HG03135 (cell line): ENCODE measurements around the gene CFAP299.
"Not testable (repeated sequence)": the region's sequence is repeated elsewhere in the genome, so short reads cannot be mapped to it uniquely, and the experiment has no call there.

ENCODE experiments used
- ATAC-seq: cut with Tn5 transposase; IDR thresholded peaks from one replicate; pipeline ENCODE4 v1.9.1; 2021; ENCODE audit warnings: mild to moderate bottlenecking, moderate library complexity; ENCODE audit not compliant: unreplicated experiment

Gene CFAP299

DNA sequence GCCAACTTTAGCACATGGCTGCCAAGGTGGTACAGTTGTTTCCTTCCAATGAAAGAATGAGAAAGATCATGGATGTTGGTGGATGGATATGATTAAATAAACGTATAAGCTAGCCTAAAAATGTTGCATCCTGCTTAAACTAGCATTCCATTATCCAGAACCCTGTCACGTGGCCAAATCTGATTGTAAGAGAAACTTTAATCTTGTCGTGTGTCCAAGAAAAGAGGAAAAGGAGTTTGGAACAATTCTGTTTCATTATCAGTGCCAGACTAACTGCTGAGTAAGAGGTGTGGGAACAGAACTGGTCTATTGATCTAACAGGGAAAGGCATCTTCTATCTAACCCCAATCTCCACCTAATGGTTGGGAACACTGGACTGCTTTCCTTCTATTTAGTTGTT lies 369.8 kb downstream of the CFAP299 start:
- no peak for ATAC-seq

DNA sequence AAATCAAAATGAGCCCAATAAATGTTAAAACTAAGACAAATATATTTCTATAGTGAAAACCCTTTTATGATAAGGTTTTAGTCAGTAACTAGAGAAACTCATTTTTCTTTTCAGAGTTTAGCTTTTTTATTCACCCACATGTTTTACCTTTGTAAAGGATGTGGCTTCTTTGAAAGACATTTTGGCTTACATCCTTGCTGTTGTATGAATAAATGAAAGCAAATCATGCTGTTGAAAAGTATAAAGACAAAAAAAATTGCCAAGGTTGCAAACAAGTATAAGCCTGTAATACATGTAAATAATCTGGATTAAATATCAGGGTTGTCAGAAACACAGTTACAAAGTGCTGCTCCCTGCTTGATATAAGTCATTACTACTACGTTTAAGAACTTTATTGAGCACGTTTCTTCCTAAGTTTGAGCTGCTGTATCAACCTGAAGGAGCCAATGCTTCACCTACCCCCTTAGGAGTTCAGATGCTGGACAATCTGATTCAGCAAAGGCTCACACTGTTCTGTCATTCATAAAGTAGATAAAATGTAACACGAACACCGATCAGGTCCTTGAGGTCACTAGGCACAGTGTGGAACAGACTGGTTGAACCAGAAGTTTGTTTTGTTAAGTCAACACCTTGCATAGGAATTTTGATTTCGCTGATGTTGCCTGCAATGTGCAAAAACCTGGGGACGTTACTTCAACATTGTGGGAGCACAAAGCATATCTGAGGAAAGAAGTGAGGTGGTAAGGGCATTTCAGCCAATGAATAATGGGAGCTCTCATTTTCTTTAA lies 373.7 kb downstream of the CFAP299 start:
- ATAC-seq, result no peak

DNA sequence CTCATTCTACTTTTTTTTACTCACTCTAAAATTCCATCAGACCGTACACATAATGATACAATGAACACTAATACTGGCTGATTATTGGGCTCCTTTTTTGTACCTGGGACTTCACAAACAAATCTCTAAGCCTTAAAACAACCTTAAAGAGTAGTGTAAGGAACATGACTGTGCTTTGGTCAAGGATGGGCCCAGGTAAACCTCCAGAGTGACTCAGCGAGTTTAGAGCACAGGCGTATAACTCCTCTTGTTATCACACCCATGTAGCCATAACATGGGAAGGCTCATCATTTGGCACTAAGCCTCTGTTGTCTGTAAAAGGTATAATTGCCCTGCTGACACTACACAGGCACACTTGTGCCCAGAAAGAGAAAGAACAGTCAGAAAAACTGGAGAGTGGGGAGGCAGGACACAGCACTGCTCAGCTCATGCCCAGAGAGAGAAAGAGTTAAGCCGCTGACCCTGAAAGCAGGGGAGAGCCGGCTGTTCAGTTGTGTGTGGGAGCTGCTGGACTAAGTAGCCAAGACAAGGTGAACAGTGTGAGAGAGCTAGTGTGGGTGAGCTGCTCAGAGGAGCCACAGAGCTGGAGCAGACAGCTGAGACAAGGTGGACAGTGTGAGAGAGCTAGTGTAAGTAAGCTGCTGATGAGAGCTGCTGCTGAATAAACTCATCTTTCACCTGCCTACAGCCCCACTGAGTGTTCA lies 375.4 kb downstream of the CFAP299 start:
- ATAC-seq, result no peak

DNA sequence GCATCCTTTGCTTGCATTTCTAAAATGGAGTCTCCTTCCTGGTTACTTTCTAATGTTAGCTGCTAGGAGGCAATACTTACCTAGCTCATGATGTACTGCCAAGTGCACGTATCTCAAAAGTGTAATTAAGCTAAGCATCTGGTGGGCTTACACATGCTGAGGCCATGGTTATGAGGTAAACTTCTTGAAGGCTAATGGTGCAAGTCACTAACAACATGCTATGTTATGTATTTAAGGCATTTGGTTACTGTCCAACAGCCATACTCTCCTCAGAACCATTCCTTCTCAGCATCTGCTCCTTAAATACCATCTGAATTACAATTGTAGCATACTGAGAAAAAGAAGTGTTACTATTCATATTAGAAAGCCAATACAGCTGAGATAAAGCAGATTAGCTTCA lies 376.4 kb downstream of the CFAP299 start:
- ATAC-seq, result no peak

DNA sequence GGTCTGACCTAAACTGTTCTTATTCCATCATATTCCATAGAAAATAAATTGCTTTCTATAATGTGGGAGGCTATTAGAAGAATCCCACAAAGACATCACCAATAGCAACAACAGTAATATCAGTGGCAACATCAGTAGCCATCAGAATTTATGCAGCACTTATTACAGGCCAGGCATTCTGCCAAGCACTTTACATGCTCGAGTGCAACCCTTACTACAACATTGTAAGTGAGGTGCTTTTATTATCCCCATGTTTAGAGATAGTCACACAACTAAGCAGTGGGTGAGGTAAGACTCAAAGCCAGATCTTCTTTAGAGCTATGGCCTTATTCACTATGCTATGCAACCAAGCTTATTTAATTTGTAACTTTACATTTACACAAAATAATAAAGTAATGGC lies 377.9 kb downstream of the CFAP299 start:
- ATAC-seq, result no peak

DNA sequence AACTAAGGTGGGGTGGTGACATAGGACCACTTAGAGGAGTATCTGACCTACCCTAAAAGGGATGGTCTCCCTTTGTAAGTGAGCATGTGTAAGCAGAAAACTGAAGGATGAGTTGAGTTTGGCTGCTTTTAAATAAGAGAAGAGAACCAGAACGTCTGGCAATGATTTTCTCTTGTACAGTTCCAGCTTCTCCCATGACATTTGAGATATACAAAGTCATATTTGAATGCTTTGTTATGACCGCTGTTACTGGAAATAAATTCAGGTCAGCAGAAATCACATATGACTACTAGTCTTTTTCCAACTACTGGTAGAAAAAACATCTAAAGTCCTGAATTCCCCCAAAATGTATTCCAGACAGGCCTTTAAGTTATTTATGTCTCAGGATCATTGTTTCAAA lies 381.7 kb downstream of the CFAP299 start:
- no peak for ATAC-seq

DNA sequence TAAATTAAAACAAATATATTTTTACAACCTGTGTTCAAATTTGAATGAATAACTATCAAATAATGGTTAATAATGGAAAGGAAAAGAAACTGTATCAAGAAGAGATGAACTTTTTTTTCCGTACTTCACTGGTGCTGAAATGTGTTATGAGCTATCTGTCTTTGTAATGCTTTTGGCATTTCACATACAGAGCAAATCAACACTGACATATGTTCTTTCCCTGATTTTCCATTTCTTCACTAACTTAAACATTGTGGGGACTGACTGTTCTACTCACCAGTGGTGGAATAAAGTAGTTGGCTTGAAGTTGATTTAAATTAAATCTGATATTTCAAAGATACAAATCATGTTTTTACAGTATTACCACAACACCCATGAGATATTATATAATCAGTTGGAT lies 390.9 kb downstream of the CFAP299 start:
- ATAC-seq, result no peak

DNA sequence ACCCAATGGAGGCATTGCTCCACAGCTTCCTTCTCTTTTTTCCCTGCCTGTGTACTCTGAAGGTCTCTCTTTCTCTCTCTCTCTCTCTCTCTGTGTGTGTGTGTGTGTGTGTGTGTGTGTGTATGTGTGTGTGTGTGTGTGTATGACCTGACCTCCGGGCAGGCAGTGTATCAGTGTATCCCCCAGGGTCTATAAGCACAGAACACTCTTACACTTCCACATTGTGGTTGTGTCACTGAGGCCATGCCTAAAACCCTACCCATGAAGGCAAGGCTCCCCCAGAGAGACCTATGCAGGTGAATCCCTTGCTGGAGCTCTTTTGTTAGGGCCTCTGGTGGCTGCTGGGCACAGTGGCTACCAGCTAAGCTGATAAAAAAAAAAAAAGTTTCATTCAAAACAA lies 394.6 kb downstream of the CFAP299 start:
- no peak for ATAC-seq

DNA sequence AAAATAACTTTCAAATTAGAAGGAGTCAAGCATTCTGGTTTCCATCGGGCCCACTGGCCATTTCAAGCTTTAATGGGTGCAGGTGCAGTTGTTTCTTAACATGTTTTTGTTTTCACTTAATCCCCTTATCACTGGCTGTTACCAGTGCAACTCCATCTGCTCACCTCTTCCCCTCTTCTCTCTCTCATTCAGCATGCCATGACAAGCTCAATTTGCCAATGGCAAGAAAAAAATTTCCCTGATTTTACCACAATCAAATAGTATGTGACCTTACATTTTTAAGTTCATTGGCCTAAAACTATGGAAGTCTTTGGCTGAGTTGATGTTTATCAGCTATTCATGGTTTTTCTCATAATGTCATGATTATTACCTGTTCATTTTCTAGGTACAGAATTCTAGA lies 395.9 kb downstream of the CFAP299 start:
- no peak for ATAC-seq

DNA sequence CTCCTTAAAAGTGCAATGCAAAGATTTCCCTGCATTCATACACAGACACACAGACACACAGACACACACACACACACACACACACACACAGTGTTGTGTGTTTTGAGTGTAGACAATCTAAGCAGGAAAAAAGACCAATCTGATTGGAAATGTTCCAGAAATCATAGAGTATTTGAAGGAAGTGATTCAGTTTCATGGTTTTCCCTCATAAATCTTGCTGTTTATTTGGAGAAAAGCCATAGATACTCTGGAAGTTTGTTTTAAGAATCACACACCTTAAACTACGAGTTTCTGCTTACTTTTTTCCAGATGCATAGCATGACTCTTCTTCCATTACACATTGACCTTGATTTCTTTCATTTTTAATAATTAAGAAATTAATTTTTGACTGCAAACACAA lies 396.5 kb downstream of the CFAP299 start:
- no peak for ATAC-seq

DNA sequence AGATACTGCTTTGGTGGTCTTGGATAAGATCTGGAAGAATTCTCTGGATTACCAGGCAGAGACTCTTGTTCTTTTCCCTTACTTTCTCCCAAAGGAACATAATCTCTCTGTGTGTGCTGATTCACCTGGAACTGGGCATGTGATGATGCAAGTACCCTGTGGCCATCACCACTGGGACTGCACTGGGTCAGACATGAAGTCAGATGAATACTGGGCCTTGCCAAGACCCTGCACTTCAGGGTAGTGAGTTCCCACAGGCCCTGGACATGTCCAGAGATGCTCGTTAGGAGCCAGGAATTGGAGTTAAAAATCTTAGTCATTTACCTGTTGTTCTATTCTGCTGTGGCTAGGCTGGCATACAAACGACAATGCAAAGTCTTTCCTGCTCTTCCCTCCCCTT lies 404.8 kb downstream of the CFAP299 start:
- no peak for ATAC-seq

DNA sequence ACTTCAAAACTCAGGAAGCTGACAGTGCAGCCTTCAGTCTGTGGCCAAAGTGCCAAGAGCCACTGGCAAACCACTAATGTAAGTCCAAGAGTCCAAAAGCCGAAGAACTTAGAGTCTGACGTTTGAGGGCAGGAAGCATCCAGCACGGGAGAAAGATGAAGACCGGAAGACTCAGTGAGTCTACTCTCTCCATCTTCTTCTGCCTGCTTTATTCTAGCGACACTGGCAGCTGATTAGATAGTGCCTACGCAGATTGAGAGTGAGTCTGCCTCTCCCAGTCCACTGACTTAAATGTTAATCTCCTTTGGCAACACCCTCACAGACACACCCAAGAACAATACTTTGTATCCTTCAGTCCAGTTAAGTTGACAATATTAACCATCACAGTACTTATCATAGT lies 414.0 kb downstream of the CFAP299 start:
- ATAC-seq, result not testable (repeated sequence)

DNA sequence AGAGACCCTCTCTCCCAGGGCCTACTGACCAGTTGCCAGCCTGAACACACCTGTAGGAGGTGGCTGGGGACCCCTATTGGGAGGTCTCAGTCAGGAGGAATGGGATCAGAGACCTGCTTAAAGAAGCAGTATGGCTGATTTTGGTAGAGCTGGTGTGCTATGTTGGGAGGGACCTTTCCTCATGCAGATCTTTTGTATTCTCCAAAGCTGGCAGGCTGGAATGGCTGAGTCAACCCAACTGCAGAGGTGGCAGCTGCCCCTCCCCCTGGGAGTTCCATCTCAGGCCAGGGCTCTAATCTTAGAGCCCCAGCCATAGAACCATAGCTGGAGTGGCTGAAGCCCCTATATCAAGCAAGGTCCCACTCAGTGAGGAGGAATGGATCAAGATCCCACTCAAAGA lies 415.7 kb downstream of the CFAP299 start:
- ATAC-seq, result no peak

DNA sequence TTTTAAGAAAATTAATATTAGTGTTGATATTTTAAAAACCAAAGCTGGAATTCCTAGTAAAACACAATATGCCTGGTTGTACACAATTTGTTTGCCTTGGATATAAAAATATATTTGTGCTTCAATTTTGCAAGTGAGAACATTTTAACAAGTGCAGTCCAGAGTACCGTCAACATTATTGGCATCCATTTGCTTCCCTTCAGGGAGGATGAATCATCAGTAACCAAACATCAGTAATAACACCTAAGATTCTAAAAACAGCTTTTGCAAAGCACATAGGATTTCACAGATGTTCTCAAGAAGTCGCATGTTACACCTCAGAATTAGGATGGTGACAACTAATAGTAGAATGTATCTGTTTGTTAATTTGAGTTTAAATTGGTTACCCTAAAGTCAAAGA lies 432.4 kb downstream of the CFAP299 start:
- ATAC-seq, result no peak

DNA sequence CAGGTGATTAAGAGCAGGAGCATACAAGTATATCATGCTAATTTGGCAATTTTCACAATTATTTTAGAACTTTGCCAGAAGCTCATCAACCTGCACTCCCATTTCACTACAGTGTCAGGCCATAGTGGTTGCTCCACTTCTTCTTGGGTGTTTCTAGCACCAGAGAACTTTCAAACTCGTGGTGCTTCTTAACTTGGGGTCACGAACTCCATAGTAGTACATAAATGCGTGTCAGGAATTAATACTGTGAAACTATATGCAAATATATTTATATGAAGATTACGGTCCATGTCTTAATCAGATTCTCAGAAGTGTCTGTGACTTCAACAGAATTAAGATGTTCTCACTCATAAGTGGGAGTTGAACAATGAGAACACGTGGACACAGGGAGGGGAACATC lies 440.6 kb downstream of the CFAP299 start:
- ATAC-seq, result no peak

DNA sequence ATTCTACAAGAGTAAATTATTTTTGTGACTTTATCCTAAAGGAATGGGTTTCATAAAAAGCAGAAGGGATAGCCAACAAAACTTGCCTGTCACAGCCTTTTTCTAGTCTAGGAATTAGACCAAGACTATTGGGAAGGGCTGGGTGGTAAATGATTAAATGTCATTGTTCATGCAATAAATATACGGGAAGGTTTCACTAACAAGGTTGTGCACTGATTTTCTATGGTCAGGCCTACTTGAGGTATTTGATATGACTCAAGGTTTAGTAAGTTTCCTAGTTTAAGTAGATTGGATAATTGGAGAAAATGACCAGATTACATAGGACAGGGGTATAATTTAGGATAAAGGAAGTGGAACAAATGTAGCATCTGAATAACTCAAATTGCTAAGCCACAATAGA lies 445.9 kb downstream of the CFAP299 start:
- ATAC-seq, result no peak

DNA sequence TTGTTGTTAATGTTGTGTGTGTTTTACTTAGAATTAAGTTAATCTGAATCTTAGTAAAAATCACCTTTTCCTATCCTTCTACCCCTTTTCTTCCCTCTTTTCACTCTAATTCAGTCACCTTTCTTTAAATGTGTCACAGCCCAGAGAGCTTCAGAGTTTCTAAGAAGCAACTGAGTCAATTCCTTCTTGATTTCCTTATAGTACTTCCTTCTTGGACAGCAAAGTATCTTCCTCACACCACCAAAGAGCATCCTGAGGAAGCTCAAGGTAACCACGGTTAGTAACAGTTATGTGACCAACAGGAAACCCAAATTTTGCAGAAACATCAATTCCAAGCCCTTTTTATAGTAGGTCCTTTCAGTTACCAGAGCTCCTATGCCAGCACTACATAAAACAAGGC lies 451.8 kb downstream of the CFAP299 start:
- no peak for ATAC-seq

DNA sequence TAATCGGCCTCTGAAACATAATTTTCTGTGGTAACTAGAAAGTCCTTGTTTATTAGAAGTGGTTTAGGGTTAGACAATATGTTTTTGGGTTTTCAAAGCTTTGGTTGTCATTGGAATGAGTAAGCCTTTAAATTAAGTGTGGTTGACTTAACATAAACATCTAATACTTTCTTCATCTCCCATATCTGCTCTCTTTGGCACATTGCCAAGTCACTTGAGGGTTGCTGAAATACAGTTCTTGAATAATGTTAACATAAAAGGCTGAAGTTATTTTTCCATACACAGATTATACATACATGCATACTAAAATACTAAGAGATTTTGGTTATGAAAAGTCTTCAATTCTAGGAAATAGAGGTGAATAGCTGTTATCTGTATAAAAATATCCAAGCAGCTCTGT lies 453.3 kb downstream of the CFAP299 start:
- no peak for ATAC-seq

DNA sequence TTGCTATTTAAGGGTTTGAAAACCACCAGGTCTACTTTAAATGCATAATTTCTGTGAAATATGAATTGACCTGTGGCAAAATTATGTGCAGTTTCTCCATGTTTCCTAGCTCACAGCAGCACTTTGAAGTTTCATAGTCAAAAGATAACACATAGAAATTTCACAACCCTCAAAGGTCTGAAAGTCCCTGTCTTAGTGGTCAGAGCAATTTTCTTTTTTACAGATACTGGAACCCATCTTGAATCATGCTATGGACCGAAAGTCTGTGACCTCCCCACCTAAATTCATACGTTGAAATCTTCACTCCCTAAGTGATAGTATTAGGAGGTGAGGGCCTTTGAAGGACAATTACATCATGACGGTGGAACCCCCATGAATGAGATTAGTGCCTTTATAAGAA lies 454.6 kb downstream of the CFAP299 start:
- ATAC-seq, result no peak

DNA sequence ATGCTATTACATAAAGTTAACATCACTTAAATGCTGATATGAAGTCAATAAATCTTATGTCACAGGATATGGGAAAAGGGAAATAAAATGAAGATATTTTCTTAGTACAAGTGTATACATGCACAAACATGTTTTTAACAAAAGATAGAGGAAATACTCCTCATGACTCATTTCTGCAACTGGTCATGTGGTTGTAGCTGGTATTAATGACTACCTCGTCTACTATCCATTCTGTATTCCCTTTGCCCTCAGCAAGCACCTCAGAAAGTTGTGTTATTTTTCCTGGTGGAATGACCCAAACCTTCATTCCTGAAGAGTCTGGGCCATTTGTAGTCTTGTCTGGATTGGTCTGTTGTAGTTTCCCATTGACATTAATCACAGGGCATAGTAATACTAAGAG lies 458.1 kb downstream of the CFAP299 start:
- ATAC-seq, result not testable (repeated sequence)

DNA sequence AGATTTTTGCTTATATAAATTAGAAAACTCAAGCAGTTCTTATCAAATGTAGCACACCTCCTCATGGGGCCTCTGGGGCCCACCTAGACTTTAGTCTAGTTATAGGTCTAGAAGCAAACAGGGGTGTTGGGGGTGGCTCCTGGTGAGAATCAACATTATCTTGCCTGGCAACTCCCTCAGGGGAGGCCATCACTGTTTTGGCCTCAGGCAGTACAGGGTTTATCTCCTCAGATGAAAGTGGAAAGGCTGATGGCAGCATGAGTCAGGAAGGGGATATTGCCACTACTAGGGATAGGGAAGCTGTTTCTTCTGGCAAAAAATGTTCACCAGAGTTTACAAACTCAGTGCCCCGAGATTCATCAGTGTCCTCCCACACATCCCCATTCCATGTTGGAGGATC lies 462.6 kb downstream of the CFAP299 start:
- no peak for ATAC-seq

DNA sequence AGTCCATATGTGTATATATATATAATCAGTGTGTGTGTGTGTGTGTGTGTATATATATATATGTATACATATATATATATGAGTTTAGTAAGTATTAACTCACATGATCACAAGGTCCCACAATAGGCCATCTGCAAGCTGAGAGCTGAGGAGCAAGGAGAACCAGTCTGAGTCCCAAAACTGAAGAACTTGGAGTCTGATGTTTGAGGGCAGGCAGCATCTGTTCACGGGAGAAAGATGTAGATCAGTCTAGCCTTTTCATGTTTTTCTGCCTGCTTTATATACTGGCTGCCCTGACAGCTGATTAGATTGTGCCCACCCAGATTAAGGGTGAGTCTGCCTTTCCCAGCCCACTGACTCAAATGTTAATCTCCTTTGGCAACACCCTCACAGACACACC lies 465.2 kb downstream of the CFAP299 start:
- ATAC-seq, result not testable (repeated sequence)

DNA sequence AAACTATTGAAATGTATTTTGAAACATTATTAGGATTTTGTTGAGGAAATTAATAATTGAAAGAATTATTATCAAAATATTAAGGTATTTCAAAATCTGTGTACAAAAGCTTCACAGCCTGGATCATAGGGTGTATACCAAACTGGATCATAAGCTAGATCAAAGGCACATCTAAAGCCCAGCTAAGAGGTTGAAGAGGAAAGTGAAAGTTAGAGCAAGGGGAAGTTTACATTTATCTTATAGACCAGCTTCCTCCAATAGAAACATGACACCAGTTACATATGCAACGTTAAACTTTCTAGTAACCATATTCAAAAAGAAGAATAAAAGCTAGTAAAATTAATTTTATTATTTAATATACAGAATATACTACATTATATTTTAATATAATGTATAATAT lies 467.8 kb downstream of the CFAP299 start:
- ATAC-seq, result no peak
